ENCODE data around the gene YAF2. TPM values are rescaled to one million over a fixed set of nuclear protein-coding genes. Genes with fewer than 3 reads are reported as not detected.

Gene YAF2
- total and polyA plus RNA-seq, 2 of the 13 experiments (the other 11 are each of a cell fraction or from before 2014, with no cell fraction given), result 8.4 to 11.7 TPM

- TF ChIP-seq, protein P1, sequence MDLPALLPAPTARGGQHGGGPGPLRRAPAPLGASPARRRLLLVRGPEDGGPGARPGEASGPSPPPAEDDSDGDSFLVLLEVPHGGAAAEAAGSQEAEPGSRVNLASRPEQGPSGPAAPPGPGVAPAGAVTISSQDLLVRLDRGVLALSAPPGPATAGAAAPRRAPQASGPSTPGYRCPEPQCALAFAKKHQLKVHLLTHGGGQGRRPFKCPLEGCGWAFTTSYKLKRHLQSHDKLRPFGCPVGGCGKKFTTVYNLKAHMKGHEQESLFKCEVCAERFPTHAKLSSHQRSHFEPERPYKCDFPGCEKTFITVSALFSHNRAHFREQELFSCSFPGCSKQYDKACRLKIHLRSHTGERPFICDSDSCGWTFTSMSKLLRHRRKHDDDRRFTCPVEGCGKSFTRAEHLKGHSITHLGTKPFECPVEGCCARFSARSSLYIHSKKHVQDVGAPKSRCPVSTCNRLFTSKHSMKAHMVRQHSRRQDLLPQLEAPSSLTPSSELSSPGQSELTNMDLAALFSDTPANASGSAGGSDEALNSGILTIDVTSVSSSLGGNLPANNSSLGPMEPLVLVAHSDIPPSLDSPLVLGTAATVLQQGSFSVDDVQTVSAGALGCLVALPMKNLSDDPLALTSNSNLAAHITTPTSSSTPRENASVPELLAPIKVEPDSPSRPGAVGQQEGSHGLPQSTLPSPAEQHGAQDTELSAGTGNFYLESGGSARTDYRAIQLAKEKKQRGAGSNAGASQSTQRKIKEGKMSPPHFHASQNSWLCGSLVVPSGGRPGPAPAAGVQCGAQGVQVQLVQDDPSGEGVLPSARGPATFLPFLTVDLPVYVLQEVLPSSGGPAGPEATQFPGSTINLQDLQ (CRISPR knock-in tag; IDR thresholded peaks at IDR 0.05), result no peak
- TF ChIP-seq MED1 (CRISPR knock-in tag; IDR thresholded peaks at IDR 0.05), result no peak
Measured at GRCh38 chr12:42129595-42130204, 108.3 kb downstream of the YAF2 start (continued).

- POLR2A ChIA-PET, result no interaction called here
- intact Hi-C loops (cut with micrococcal nuclease; ENCODE audit: unreplicated experiment) (loop anchor here (1.0 kb wide), 2 partner anchors 203 to 243 kb away; no protein-coding TSS in a partner anchor), in situ Hi-C loops (cut with HindIII; ENCODE audit: extremely low pct_ligation_motif_present, low pct_unique_long_range_greater_than_20kb) (no loop called here)
- H3K4me2 ChIP-seq (ENCODE audit: low read depth, low read length), result no peak overlapping the region
- CTCF ChIA-PET (ENCODE audit: low intra/inter-chr PET ratio, low total read pairs), result interaction anchor here (1.3 to 2.5 kb wide), 3 partner anchors 108 to 243 kb away, joined by 5 to 21 read pairs (median 16); no protein-coding TSS in a partner anchor
- FAIRE-seq (no peak), ATAC-seq (no peak), DNase-seq (ENCODE audit: low spot score) (no peak)
- no peak overlapping the region for H3K9ac ChIP-seq (ENCODE audit: insufficient read depth, low read depth, low read length)
- H3K36me3 ChIP-seq (replicated peaks in 1 of 2; ENCODE audit: control insufficient read depth in 1 of 2, insufficient read depth in 2 of 2, low read length in 2 of 2), result no peaks in the 10 kb centered on the region; a peak in 1 of 5 replicates
- 95% methylated on average over 6 of the region's 6 CpGs for WGBS (ENCODE audit: low lambda C conversion rate)
- H3K27me3 ChIP-seq (ENCODE audit: control insufficient read depth in 1 of 2, insufficient read depth in 2 of 2, low read length in 2 of 2), result no peaks in the 10 kb centered on the region
- no peak overlapping the region for H2AFZ ChIP-seq (ENCODE audit: low read length)
- TF ChIP-seq HES4 (CRISPR knock-in tag; IDR thresholded peaks at IDR 0.05; ENCODE audit: borderline replicate concordance), result no peak
- no peak for TF ChIP-seq TAF1 (CRISPR knock-in tag; IDR thresholded peaks at IDR 0.05)
- no peak for TF ChIP-seq ZBTB42 (CRISPR knock-in tag; IDR thresholded peaks at IDR 0.05)
- TF ChIP-seq, protein P2, sequence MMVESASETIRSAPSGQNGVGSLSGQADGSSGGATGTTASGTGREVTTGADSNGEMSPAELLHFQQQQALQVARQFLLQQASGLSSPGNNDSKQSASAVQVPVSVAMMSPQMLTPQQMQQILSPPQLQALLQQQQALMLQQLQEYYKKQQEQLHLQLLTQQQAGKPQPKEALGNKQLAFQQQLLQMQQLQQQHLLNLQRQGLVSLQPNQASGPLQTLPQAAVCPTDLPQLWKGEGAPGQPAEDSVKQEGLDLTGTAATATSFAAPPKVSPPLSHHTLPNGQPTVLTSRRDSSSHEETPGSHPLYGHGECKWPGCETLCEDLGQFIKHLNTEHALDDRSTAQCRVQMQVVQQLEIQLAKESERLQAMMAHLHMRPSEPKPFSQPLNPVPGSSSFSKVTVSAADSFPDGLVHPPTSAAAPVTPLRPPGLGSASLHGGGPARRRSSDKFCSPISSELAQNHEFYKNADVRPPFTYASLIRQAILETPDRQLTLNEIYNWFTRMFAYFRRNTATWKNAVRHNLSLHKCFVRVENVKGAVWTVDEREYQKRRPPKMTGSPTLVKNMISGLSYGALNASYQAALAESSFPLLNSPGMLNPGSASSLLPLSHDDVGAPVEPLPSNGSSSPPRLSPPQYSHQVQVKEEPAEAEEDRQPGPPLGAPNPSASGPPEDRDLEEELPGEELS (CRISPR knock-in tag; IDR thresholded peaks at IDR 0.05), result no peak
- TF ChIP-seq SMARCC2 (IDR thresholded peaks at IDR 0.05), result no peak
- TF ChIP-seq ZNF143 (CRISPR knock-in tag; IDR thresholded peaks at IDR 0.05), result no peak
- no peak for TF ChIP-seq ATF7-NPFF (CRISPR knock-in tag; IDR thresholded peaks at IDR 0.05; ENCODE audit: low read depth)
- TF ChIP-seq FOXA3 (CRISPR knock-in tag; IDR thresholded peaks at IDR 0.05), result no peak
- H3K27ac ChIP-seq (ENCODE audit: extremely low read length, insufficient read depth, low read length), result no peak overlapping the region
- no peak overlapping the region for H3K4me3 ChIP-seq (replicated peaks in 1 of 3; ENCODE audit: insufficient read depth in 1 of 3, low read depth in 2 of 3, low read length in 3 of 3)
- no TSS peak for BruUV-seq (replicated peaks)
- no peaks in the 10 kb centered on the region for H3K9me3 ChIP-seq (ENCODE audit: low read length)
- H4K20me1 ChIP-seq (ENCODE audit: insufficient read depth, low read length), result no peaks in the 10 kb centered on the region
- H3K4me1 ChIP-seq (ENCODE audit: insufficient read depth, low read length), result peaks cover 19% of the 10 kb centered on the region
- peaks cover 46% of the 10 kb centered on the region for H3K79me2 ChIP-seq (ENCODE audit: insufficient read depth, low read length)
Measured at GRCh38 chr12:42128888-42129287, 109.2 kb downstream of the YAF2 start.

Measured in HepG2 (cell line).